Stimulated activated naive B cell treated with anti-CD40 and anti-IgM and Interleukin-4, amounts not matched to agents 10 μg/mL and 1 μg/mL and 100 μg/mL, for 72 hours (primary cell): Measurements from ENCODE around the gene TTC39C.

Experiments
- ATAC-seq, 2 donors: fragments of 150-1000 bp; cut with Tn5 transposase; replicated peaks; 2 replicates each; pipeline ENCODE4 v1.10.0; 2021; ENCODE audit warnings: moderate library complexity in 1 of 2
- DNase-seq: peaks from one replicate; pipeline ENCODE4 v3.0.0; 2021
- H3K27ac Mint-ChIP-seq: one replicate; pipeline ENCODE4 v1.8.0; 2022; ENCODE audit warnings: mild to moderate bottlenecking, mixed read lengths
- H3K27me3 Mint-ChIP-seq, 2 donors: one replicate each; pipeline ENCODE4 v1.8.0; 2022; ENCODE audit warnings: mixed read lengths in 2 of 2
- H3K36me3 Mint-ChIP-seq, 2 donors: one replicate each; pipeline ENCODE4 v1.8.0; 2022; ENCODE audit warnings: mixed read lengths in 2 of 2, mild to moderate bottlenecking in 1 of 2
- H3K4me1 Mint-ChIP-seq, 2 donors: one replicate each; pipeline ENCODE4 v1.8.0; 2022; ENCODE audit warnings: mixed read lengths in 2 of 2, mild to moderate bottlenecking in 1 of 2
- H3K4me3 Mint-ChIP-seq, 2 donors: one replicate each; pipeline ENCODE4 v1.8.0; 2022; ENCODE audit warnings: mild to moderate bottlenecking in 2 of 2, mixed read lengths in 2 of 2, moderate library complexity in 1 of 2
- H3K9me3 Mint-ChIP-seq, 2 donors: one replicate each; pipeline ENCODE4 v1.8.0; 2022; ENCODE audit warnings: mixed read lengths in 2 of 2, mild to moderate bottlenecking in 1 of 2

TTC39C gene

GRCh38 chr18:24002479-24002878 is 12.1 kb upstream of the TTC39C start:
- Mint-ChIP-seq H3K27me3 (no peaks in the 10 kb centered on the region), H3K36me3 (no peaks in the 10 kb centered on the region), H3K4me1 (peaks cover 15 to 26% of the 10 kb centered on the region in 2 donors), H3K27ac (peak overlapping the region; percentile 39), H3K4me3 (no peak overlapping the region), H3K9me3 (no peaks in the 10 kb centered on the region)
- DNase-seq = no peak
- ATAC-seq = peak in 1 of 2 donors; percentile 22

- H3K4me3 Mint-ChIP-seq = no peak overlapping the region
- no peaks in the 10 kb centered on the region for H3K27me3 Mint-ChIP-seq
- H3K4me1 Mint-ChIP-seq = peaks cover 15 to 26% of the 10 kb centered on the region in 2 donors
- H3K9me3 Mint-ChIP-seq = no peaks in the 10 kb centered on the region
- ATAC-seq (no peak), DNase-seq (no peak)
- H3K27ac Mint-ChIP-seq = no peak overlapping the region
- no peaks in the 10 kb centered on the region for H3K36me3 Mint-ChIP-seq
Measured at GRCh38 chr18:24003288-24003687, 11.3 kb upstream of the TTC39C start.

GRCh38 chr18:24003903-24004640 is 10.5 kb upstream of the TTC39C start:
- no peaks in the 10 kb centered on the region for H3K9me3 Mint-ChIP-seq
- ATAC-seq (peak; percentile 75 to 76), DNase-seq (no peak)
- no peaks in the 10 kb centered on the region for H3K36me3 Mint-ChIP-seq
- no peak overlapping the region for H3K4me3 Mint-ChIP-seq
- peaks cover 19 to 33% of the 10 kb centered on the region in 2 donors for H3K4me1 Mint-ChIP-seq
- no peak overlapping the region for H3K27ac Mint-ChIP-seq
- no peaks in the 10 kb centered on the region for H3K27me3 Mint-ChIP-seq

- ATAC-seq (no peak), DNase-seq (no peak)
- H3K36me3 Mint-ChIP-seq = no peaks in the 10 kb centered on the region
- H3K27me3 Mint-ChIP-seq = no peaks in the 10 kb centered on the region
- no peak overlapping the region for H3K4me3 Mint-ChIP-seq
- H3K9me3 Mint-ChIP-seq = no peaks in the 10 kb centered on the region
- H3K4me1 Mint-ChIP-seq = peaks cover 37 to 56% of the 10 kb centered on the region in 2 donors
- no peak overlapping the region for H3K27ac Mint-ChIP-seq
Measured at GRCh38 chr18:24006712-24007313, 7.7 kb upstream of the TTC39C start.

GRCh38 chr18:24009246-24009645 is 5.3 kb upstream of the TTC39C start:
- H3K27ac Mint-ChIP-seq = peak overlapping the region; percentile 77
- H3K9me3 Mint-ChIP-seq = no peaks in the 10 kb centered on the region
- DNase-seq (no peak), ATAC-seq (no peak)
- peak overlapping the region; percentile 48 to 53 for H3K4me3 Mint-ChIP-seq
- peaks cover 40 to 55% of the 10 kb centered on the region in 2 donors for H3K4me1 Mint-ChIP-seq
- no peaks in the 10 kb centered on the region for H3K27me3 Mint-ChIP-seq
- no peaks in the 10 kb centered on the region for H3K36me3 Mint-ChIP-seq

- peaks cover 38 to 50% of the 10 kb centered on the region in 2 donors for H3K4me1 Mint-ChIP-seq
- peak overlapping the region; percentile 48 to 53 for H3K4me3 Mint-ChIP-seq
Measured at GRCh38 chr18:24009651-24010333, 4.8 kb upstream of the TTC39C start.

GRCh38 chr18:24010673-24011072 is 3.9 kb upstream of the TTC39C start:
- no peaks in the 10 kb centered on the region for H3K27me3 Mint-ChIP-seq
- ATAC-seq (no peak), DNase-seq (no peak)
- H3K4me1 Mint-ChIP-seq = peaks cover 40 to 54% of the 10 kb centered on the region in 2 donors
- H3K36me3 Mint-ChIP-seq = no peaks in the 10 kb centered on the region
- no peaks in the 10 kb centered on the region for H3K9me3 Mint-ChIP-seq
- H3K4me3 Mint-ChIP-seq = no peak overlapping the region
- peak overlapping the region; percentile 14 for H3K27ac Mint-ChIP-seq

More at GRCh38 chr18:24009651-24010333, 4.8 kb upstream of the TTC39C start:
- H3K36me3 Mint-ChIP-seq = no peaks in the 10 kb centered on the region
- H3K27ac Mint-ChIP-seq = peak overlapping the region; percentile 77
- ATAC-seq = peak; percentile 66 to 68
- H3K27me3 Mint-ChIP-seq = no peaks in the 10 kb centered on the region
- H3K9me3 Mint-ChIP-seq = no peaks in the 10 kb centered on the region
- DNase-seq = peak; percentile 65

- peak overlapping the region in 1 of 2 donors; percentile 63 for H3K4me3 Mint-ChIP-seq
- H3K9me3 Mint-ChIP-seq = no peaks in the 10 kb centered on the region
- peak overlapping the region; percentile 63 for H3K27ac Mint-ChIP-seq
- H3K36me3 Mint-ChIP-seq = no peaks in the 10 kb centered on the region
- ATAC-seq (no peak), DNase-seq (no peak)
- no peaks in the 10 kb centered on the region for H3K27me3 Mint-ChIP-seq
- H3K4me1 Mint-ChIP-seq = peaks cover 46 to 60% of the 10 kb centered on the region in 2 donors
Measured at GRCh38 chr18:24011123-24011917, 3.2 kb upstream of the TTC39C start.

- Mint-ChIP-seq H3K4me3 (no peak overlapping the region), H3K36me3 (peaks cover 0 to 6% of the 10 kb centered on the region in 2 donors), H3K4me1 (peaks cover 54 to 74% of the 10 kb centered on the region in 2 donors), H3K9me3 (no peaks in the 10 kb centered on the region), H3K27ac (no peak overlapping the region), H3K27me3 (no peaks in the 10 kb centered on the region)
- ATAC-seq (no peak), DNase-seq (no peak)
Measured at GRCh38 chr18:24013051-24013450, 1.5 kb upstream of the TTC39C start.

- H3K27ac Mint-ChIP-seq = peak overlapping the region; percentile 94
- H3K4me1 Mint-ChIP-seq = peaks cover 54 to 75% of the 10 kb centered on the region in 2 donors
- no peaks in the 10 kb centered on the region for H3K9me3 Mint-ChIP-seq
- peak overlapping the region; percentile 91 to 95 for H3K4me3 Mint-ChIP-seq
- no peaks in the 10 kb centered on the region for H3K27me3 Mint-ChIP-seq
- DNase-seq (peak; percentile 28), ATAC-seq (peak; percentile 24 to 28)
- peaks cover 10 to 20% of the 10 kb centered on the region in 2 donors for H3K36me3 Mint-ChIP-seq
Measured at GRCh38 chr18:24014986-24015638, 558 bp downstream of the TTC39C start.

GRCh38 chr18:24015639-24016631 is 1.4 kb downstream of the TTC39C start:
- Mint-ChIP-seq H3K9me3 (no peaks in the 10 kb centered on the region), H3K27me3 (no peaks in the 10 kb centered on the region), H3K4me3 (peak overlapping the region; percentile 91 to 95), H3K36me3 (peaks cover 10 to 20% of the 10 kb centered on the region in 2 donors), H3K27ac (peak overlapping the region; percentile 94), H3K4me1 (peaks cover 58 to 75% of the 10 kb centered on the region in 2 donors)
- no peak for ATAC-seq
- no peak for DNase-seq

- Mint-ChIP-seq H3K27ac (peak overlapping the region; percentile 63), H3K4me3 (peak overlapping the region; percentile 91 to 95), H3K9me3 (no peaks in the 10 kb centered on the region), H3K36me3 (peaks cover 11 to 20% of the 10 kb centered on the region in 2 donors), H3K4me1 (peaks cover 58 to 75% of the 10 kb centered on the region in 2 donors), H3K27me3 (no peaks in the 10 kb centered on the region)
- no peak for DNase-seq
- ATAC-seq = no peak
Measured at GRCh38 chr18:24016643-24017042, 2.1 kb downstream of the TTC39C start.
